GM19467 (cell line): ENCODE data around the gene TBC1D25.

ENCODE experiments used
- ATAC-seq: cut with Tn5 transposase; IDR thresholded peaks from one replicate; pipeline ENCODE4 v1.9.1; 2021; ENCODE audit warnings: mild to moderate bottlenecking, moderate library complexity; ENCODE audit not compliant: unreplicated experiment

TBC1D25 gene

GRCh38 chrX:48539345-48540027 is at the start of gene TBC1D25:
Gene TBC1D25, plus strand, starts transcription at chrX:48539714. Its CDS starts 84 bp downstream, at chrX:48539798.
- peak; percentile 71 for ATAC-seq

- no peak for ATAC-seq
Measured at GRCh38 chrX:48489892-48490291, 49.6 kb upstream of the TBC1D25 start.

GRCh38 chrX:48490661-48491060 is 48.9 kb upstream of the TBC1D25 start:
- ATAC-seq, result no peak

- no peak for ATAC-seq
Measured at GRCh38 chrX:48491809-48492208, 47.7 kb upstream of the TBC1D25 start.

GRCh38 chrX:48492293-48492910 is 47.1 kb upstream of the TBC1D25 start:
- no peak for ATAC-seq

GRCh38 chrX:48493890-48494364 is 45.6 kb upstream of the TBC1D25 start:
- no peak for ATAC-seq

- no peak for ATAC-seq
Measured at GRCh38 chrX:48496660-48497059, 42.9 kb upstream of the TBC1D25 start.

GRCh38 chrX:48497871-48498270 is 41.6 kb upstream of the TBC1D25 start:
- ATAC-seq, result no peak

GRCh38 chrX:48498374-48498809 is 41.1 kb upstream of the TBC1D25 start:
- ATAC-seq, result no peak

GRCh38 chrX:48504261-48504660 is 35.3 kb upstream of the TBC1D25 start:
- ATAC-seq, result no peak

GRCh38 chrX:48505481-48505880 is 34.0 kb upstream of the TBC1D25 start:
- no peak for ATAC-seq

- no peak for ATAC-seq
Measured at GRCh38 chrX:48507246-48507645, 32.3 kb upstream of the TBC1D25 start.

GRCh38 chrX:48508400-48509244 is 30.9 kb upstream of the TBC1D25 start, which contains the start of gene PORCN:
Gene PORCN, plus strand, starts transcription at chrX:48508992. Its CDS starts 829 bp downstream, at chrX:48509821.
- peak; percentile 51 for ATAC-seq

GRCh38 chrX:48509245-48509590 is 30.3 kb upstream of the TBC1D25 start:
- no peak for ATAC-seq

- ATAC-seq, result no peak
Measured at GRCh38 chrX:48509619-48510018, 29.9 kb upstream of the TBC1D25 start.

GRCh38 chrX:48511560-48511959 is 28.0 kb upstream of the TBC1D25 start:
- ATAC-seq, result no peak

- no peak for ATAC-seq
Measured at GRCh38 chrX:48512371-48512935, 27.1 kb upstream of the TBC1D25 start.

- ATAC-seq, result no peak
Measured at GRCh38 chrX:48513670-48514069, 25.8 kb upstream of the TBC1D25 start.

GRCh38 chrX:48514126-48514806 is 25.2 kb upstream of the TBC1D25 start:
- ATAC-seq, result no peak

- no peak for ATAC-seq
Measured at GRCh38 chrX:48514868-48515460, 24.6 kb upstream of the TBC1D25 start.
